ENCODE measurements around the gene SNIP1.
"Not testable (repeated sequence)": the region's sequence is repeated elsewhere in the genome, so short reads cannot be mapped to it uniquely, and the experiment has no call there.

The SNIP1 gene

GRCh38 chr1:37558411-37558810 lies 4.3 kb upstream of the SNIP1 start:
- DNase-seq = no peak

GRCh38 chr1:37557402-37557801 lies 3.3 kb upstream of the SNIP1 start:
- DNase-seq = no peak

- DNase-seq = no peak
Measured at GRCh38 chr1:37556712-37557196, 2.7 kb upstream of the SNIP1 start, which contains the start of gene DNALI1. TSS of gene DNALI1 (plus strand) at chr1:37556940. CDS start at chr1:37556995, 55 bp downstream.

- DNase-seq = no peak
Measured at GRCh38 chr1:37553598-37553926, 531 bp downstream of the SNIP1 start.

- no peak for DNase-seq
Measured at GRCh38 chr1:37549341-37549740, 4.8 kb downstream of the SNIP1 start.

GRCh38 chr1:37545019-37545418 lies 9.1 kb downstream of the SNIP1 start:
- no peak for DNase-seq

- no peak for DNase-seq
Measured at GRCh38 chr1:37544530-37544929, 9.6 kb downstream of the SNIP1 start.

GRCh38 chr1:37540036-37540785 lies 13.9 kb downstream of the SNIP1 start:
- DNase-seq = no peak

GRCh38 chr1:37539154-37539553 lies 14.9 kb downstream of the SNIP1 start:
- DNase-seq = not testable (repeated sequence)

GRCh38 chr1:37537378-37537777 lies 16.7 kb downstream of the SNIP1 start:
- DNase-seq = no peak

GRCh38 chr1:37533317-37534093 lies 20.6 kb downstream of the SNIP1 start:
- no peak for DNase-seq

- not testable (repeated sequence) for DNase-seq
Measured at GRCh38 chr1:37532418-37533156, 21.5 kb downstream of the SNIP1 start.

- DNase-seq = not testable (repeated sequence)
Measured at GRCh38 chr1:37529888-37530287, 24.2 kb downstream of the SNIP1 start.

- DNase-seq = no peak
Measured at GRCh38 chr1:37519613-37520012, 34.5 kb downstream of the SNIP1 start.

- DNase-seq = peak; percentile 81
Measured at GRCh38 chr1:37518929-37519328, 35.2 kb downstream of the SNIP1 start.

GRCh38 chr1:37518241-37518640 lies 35.9 kb downstream of the SNIP1 start:
- not testable (repeated sequence) for DNase-seq

- no peak for DNase-seq
Measured at GRCh38 chr1:37517569-37517968, 36.5 kb downstream of the SNIP1 start.

- no peak for DNase-seq
Measured at GRCh38 chr1:37515185-37516034, 38.7 kb downstream of the SNIP1 start.

- DNase-seq = peak; percentile 93
Measured at GRCh38 chr1:37514350-37515184, 39.5 kb downstream of the SNIP1 start, which contains the start of gene MEAF6. TSS of gene MEAF6 (minus strand) at chr1:37514766. CDS start at chr1:37514746, 20 bp downstream.

GRCh38 chr1:37513795-37514349 lies 40.2 kb downstream of the SNIP1 start:
- peak; percentile 84 for DNase-seq

- no peak for DNase-seq
Measured at GRCh38 chr1:37509181-37509580, 44.9 kb downstream of the SNIP1 start.
